MM.1S (cell line): ENCODE measurements around the gene KIF24.
"Not testable (repeated sequence)": the region's sequence is repeated elsewhere in the genome, so short reads cannot be mapped to it uniquely, and the experiment has no call there.

Source experiments
- EZH2 ChIP-seq: fragments of 300-600 bp; sonication (generic); optimal IDR thresholded peaks from 2 replicates; pipeline ENCODE3; 2017; ENCODE audit warnings: low read depth, mild to moderate bottlenecking, antibody characterized with exemption, low read length, mixed read lengths
- EZH2phosphoT487 ChIP-seq: fragments of 300-600 bp; sonication (generic); IDR thresholded peaks from 2 replicates; pipeline ENCODE4 v1.6.1; 2018; ENCODE audit warnings: antibody characterized with exemption, low read length
- TF ChIP-seq, protein P1 (sequence below): fragments of 300-600 bp; sonication (generic); IDR thresholded peaks from 2 replicates; pipeline ENCODE4 v1.5.1; 2016; ENCODE audit warnings: antibody characterized with exemption, low read length, mixed read lengths

DNA sequence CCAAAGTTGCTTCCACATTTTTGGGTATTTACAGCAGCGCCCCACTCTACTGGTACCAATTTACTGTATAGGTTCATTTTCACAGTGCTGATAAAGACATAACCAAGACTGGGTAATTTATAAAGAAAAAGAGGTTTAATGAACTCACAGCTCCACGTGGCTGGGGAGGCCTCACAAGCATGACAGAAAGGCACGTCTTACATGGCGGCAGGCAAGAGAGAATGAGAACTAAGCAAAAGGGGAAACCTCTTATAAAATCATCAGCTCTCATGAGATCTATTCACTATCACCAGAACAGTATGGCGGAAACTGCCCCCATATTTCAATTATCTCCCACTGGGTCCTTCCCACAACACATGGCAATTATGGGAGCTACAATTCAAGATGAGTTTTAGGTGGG, 39.7 kb upstream of the KIF24 start:
- TF ChIP-seq, protein P1, sequence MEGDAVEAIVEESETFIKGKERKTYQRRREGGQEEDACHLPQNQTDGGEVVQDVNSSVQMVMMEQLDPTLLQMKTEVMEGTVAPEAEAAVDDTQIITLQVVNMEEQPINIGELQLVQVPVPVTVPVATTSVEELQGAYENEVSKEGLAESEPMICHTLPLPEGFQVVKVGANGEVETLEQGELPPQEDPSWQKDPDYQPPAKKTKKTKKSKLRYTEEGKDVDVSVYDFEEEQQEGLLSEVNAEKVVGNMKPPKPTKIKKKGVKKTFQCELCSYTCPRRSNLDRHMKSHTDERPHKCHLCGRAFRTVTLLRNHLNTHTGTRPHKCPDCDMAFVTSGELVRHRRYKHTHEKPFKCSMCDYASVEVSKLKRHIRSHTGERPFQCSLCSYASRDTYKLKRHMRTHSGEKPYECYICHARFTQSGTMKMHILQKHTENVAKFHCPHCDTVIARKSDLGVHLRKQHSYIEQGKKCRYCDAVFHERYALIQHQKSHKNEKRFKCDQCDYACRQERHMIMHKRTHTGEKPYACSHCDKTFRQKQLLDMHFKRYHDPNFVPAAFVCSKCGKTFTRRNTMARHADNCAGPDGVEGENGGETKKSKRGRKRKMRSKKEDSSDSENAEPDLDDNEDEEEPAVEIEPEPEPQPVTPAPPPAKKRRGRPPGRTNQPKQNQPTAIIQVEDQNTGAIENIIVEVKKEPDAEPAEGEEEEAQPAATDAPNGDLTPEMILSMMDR = not testable (repeated sequence)
- not testable (repeated sequence) for TF ChIP-seq EZH2, EZH2phosphoT487
